Fibroblast of the conjunctiva (primary cell): ENCODE measurements around the gene CCDC93.
"Not testable (repeated sequence)": the region's sequence is repeated elsewhere in the genome, so short reads cannot be mapped to it uniquely, and the experiment has no call there.

ENCODE experiments used
- DNase-seq: peaks from one replicate; pipeline ENCODE4 v3.0.0-alpha.2; 2010; ENCODE audit warnings: low read depth

CCDC93 gene

GRCh38 chr2:118045286-118045685 is 31.4 kb upstream of the CCDC93 start:
- no peak for DNase-seq

- no peak for DNase-seq
Observed at GRCh38 chr2:118044854-118045253, 31.0 kb upstream of the CCDC93 start.

GRCh38 chr2:118044103-118044716 is 30.3 kb upstream of the CCDC93 start:
- no peak for DNase-seq

GRCh38 chr2:118040891-118041290 is 27.0 kb upstream of the CCDC93 start:
- no peak for DNase-seq

- no peak for DNase-seq
Observed at GRCh38 chr2:118032169-118033013, 18.5 kb upstream of the CCDC93 start.

- no peak for DNase-seq
Observed at GRCh38 chr2:118031566-118031965, 17.7 kb upstream of the CCDC93 start.

GRCh38 chr2:118029025-118029424 is 15.2 kb upstream of the CCDC93 start:
- DNase-seq: no peak

GRCh38 chr2:118021356-118021755 is 7.5 kb upstream of the CCDC93 start:
- DNase-seq: no peak

GRCh38 chr2:118019821-118020220 is 6.0 kb upstream of the CCDC93 start:
- no peak for DNase-seq

- DNase-seq: no peak
Observed at GRCh38 chr2:118016911-118017310, 3.0 kb upstream of the CCDC93 start.

- DNase-seq: not testable (repeated sequence)
Observed at GRCh38 chr2:118015761-118016160, 1.9 kb upstream of the CCDC93 start.

GRCh38 chr2:118014492-118014824 is 588 bp upstream of the CCDC93 start:
- DNase-seq: no peak

GRCh38 chr2:118013221-118013723 is 598 bp downstream of the CCDC93 start:
- no peak for DNase-seq

GRCh38 chr2:118012778-118013177 is 1.1 kb downstream of the CCDC93 start:
- DNase-seq: no peak

GRCh38 chr2:118010473-118010872 is 3.4 kb downstream of the CCDC93 start:
- DNase-seq: no peak

- DNase-seq: no peak
Observed at GRCh38 chr2:118006861-118007260, 7.0 kb downstream of the CCDC93 start.

GRCh38 chr2:118006326-118006725 is 7.5 kb downstream of the CCDC93 start:
- DNase-seq: no peak

GRCh38 chr2:118003396-118003824 is 10.5 kb downstream of the CCDC93 start:
- peak; percentile 75 for DNase-seq

- DNase-seq: no peak
Observed at GRCh38 chr2:118000041-118000440, 13.8 kb downstream of the CCDC93 start.

GRCh38 chr2:117997872-117998454 is 15.9 kb downstream of the CCDC93 start:
- no peak for DNase-seq

GRCh38 chr2:117996525-117996924 is 17.3 kb downstream of the CCDC93 start:
- no peak for DNase-seq

- DNase-seq: no peak
Observed at GRCh38 chr2:117994729-117995128, 19.1 kb downstream of the CCDC93 start.

- no peak for DNase-seq
Observed at GRCh38 chr2:117989854-117990438, 23.9 kb downstream of the CCDC93 start.
